ENCODE measurements around the gene COPS9.

The COPS9 gene

DNA sequence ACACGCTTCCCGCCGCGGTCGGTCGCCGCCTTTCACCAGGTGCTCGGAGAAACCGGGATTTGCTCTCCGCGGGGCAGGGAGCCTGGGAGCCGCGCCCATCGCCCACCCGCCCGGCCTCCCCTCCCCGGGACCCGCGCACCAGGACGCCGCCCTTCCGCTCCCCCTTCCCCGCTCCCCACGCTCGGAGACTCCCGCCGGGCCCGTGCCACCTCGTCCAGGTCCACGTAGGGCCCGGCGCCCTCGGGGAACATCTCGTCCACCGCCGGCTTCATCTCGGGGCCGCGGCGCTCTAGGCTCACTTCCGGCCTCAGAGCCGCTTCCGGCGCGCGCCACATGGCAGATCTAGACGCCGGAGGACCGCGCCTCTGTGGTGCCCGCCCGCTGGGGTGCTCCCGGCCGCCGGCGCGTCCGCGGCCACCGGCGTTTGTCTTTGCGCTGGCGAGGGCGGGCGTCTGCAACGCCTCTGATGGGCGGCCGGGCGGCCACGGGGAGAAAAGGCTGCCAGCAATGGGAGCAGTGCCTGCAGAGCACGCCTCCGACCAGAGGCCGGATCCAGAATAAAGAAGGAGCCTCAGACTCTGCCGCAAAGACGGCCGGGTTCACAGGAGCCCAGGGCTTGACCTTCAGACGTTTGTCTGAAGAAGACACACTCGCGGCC is at the start of gene COPS9:
TSS of gene COPS9 (minus strand) at position 293 of the 658 bp plus-strand sequence. CDS start at position 272, 21 bp downstream.
- peak; percentile 82 to 86 for DNase-seq

DNA sequence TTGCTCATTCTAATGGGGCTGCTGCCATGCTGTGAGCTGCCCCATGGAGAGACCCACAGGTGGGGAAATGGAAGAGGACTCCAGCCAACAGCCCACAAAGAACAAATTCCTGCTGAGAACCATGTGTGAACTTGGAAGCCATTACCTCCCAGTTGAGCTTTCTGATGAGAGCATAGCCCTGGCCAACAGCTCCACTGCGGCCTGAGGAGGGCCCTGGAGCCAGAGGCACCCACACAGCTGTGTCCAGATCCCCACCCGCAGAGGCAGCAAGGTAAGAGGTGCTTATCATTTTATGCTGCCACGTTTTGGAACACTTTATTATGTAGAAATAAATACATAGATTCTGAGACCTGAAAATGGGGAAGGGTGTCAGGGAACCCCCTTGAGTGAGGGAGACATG is 48.6 kb upstream of the COPS9 start:
- DNase-seq, result no peak

DNA sequence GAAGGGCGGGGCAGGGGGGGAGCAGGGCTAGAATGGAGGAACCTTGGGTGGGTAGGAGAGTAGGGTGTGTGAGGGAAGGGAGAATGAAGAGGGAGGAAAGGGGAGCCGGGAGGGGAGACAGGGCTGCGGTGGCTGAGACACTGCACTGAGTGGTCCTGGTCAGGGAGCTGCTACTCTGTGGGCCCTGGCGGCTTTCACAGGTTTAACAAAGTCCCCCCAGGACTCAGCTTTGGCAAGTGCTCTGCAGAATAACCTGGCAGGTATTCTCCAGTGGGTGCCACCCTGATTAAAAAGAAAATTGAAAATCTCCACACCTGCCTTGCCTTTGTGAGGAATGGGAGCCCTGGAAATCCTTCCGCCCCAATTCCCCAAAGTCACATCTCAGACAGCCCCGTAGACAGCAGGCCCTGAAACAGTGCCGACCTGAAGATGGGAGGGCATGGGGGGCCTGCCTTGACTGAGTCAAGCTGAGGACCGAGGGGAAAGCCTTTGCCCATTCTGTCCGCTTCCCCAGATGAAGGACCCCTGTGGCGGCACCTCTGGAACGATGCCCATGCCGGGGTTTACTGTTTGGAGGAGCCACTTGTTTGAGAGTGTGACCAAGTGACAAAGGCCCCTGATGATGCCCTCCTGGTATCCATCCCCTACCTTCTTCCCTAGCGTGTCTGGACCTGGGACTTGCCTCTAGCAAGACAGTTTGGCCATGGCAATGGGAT is 47.9 kb upstream of the COPS9 start:
- DNase-seq, result no peak

DNA sequence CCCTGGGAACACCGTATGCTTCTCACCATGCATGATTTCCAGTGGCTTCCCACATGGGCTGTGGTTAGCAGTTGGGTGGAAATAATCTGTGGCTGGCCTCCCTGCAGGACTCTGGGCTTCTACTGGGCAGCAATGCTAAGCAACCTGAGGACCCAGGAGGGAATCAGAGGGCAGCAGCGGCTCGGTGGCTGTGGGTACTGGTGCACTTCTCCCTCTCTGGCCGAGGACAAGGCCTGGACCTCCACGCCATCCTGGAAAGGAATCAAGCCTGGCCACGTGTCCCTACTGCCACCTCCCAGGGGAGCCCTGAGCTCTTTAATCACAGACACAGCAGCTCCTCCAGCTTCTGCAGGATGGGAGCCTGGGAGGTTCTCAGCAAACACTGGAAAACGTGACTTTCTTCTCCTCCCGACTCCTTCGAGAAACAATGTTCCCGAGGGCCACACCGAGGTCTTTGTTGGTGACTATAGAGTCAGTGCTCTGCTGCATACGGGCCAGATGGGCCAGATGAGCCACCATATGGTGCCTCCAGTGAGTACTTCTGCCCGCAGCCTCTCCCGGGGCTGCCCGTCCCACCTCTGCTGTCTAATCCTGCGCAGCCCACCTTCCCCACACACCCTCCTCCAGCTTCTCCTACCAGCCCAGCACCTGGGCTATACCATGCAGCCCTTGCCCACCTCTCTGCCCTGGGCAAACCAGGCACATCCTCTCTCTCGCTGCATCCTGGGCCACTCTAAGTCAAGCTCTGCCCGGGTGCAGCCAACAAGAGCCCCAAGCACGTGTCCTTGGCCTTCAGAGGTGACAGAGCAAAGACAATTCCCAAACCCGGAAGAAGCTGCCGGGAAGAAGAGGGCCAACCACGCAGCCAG is 47.1 kb upstream of the COPS9 start:
- DNase-seq, result no peak

DNA sequence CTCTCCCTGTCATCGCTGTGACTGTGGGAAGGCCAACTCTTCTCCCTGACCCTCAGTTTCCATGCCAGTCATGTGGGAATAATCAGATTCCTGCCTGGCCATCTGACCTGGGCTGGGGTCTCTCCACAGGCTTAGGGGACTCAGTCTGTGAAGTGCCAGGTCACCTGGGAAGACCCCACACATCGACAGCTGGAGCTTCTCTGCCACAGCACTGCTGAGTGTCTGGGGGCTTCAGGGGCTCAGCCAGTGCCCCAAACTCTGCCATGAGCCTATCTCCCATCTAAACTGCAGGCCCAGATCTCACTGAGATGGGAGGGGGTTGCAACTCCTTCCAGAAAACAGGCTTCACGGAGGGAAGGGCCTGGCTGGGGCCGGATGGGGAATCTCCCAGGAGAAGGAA is 46.4 kb upstream of the COPS9 start:
- DNase-seq, result no peak

DNA sequence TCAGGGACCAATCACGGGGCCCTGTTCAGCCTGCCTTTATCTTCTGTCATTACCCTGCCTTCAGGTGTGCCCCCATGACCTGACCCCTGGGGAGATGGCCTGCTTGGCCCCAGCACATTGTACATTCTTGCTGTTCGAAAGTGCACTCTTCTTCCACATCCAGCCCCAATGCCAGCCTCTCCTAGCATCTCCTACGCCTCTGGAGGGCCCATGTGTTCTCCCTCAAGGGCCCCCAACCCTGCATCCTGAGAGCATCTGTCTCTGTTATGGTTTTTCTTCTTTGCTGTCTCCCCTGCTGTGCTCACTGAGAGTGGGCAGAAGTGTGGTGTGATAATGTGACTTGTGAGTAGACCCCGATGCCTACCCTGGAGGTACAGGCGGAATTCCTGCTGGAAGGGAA is 45.9 kb upstream of the COPS9 start:
- no peak for DNase-seq

DNA sequence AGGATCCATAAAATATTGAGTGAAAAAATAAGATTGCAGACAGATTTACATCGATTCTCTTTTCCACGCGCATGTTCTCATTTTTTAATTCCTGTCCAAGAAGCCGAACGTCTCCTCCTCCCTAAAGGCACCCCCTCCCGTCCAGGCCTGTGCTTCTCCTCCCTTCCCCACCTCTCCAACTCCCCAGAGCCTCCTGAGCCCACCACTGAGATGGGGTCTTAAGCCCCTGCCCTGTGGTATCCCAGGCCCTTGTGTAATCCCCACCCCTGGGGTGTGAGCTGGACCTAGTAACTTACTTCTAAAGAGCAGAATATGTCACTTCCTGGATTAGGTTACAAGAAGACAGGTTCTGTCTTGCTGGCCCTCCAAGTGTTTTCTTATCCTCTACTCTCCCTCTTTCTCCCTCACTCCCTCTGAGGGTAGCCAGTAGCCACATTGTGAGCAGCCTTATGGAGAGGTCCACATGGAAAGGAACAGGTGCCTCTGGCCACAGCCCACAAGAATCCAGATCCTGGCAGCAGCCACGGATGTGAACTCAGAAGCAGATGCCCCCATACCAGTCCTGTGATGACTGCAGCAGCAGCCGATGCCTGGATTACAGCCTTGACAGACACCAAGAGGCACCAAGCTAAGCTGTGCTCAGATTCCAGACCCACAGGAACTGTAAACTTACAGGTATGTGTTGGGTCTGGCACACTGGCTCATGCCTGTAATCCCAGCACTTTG is 44.0 kb upstream of the COPS9 start:
- DNase-seq, result no peak

DNA sequence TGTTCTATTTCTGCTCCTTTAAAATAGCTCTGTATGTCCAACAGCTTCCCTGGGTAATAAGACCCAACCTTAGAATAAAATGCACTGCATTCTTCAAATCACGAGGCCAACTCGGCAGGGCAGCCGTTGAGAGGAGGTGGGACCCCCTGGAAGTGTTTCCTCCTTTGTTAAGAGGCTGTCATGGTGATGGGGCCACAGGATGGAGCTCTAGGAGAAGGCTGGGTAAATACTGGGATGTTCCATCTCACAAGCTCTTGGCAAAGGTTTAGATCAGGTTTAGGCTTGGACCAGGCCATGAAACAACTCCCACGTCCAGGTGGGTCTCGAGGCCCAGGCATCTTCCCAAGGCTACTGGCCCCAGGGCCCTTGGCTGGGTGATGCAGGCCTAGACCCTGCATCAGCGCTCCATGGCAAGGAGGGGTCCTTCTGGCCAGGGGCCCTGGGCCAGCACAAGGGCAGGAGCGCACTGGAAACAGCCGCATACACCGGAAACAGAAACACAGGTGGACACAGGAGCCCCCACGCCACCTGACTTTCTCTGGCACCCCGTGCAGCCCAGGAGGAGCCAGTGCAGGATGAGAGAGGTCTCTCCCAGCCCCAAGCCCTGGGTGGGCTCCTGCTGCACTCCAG is 43.2 kb upstream of the COPS9 start:
- no peak for DNase-seq

DNA sequence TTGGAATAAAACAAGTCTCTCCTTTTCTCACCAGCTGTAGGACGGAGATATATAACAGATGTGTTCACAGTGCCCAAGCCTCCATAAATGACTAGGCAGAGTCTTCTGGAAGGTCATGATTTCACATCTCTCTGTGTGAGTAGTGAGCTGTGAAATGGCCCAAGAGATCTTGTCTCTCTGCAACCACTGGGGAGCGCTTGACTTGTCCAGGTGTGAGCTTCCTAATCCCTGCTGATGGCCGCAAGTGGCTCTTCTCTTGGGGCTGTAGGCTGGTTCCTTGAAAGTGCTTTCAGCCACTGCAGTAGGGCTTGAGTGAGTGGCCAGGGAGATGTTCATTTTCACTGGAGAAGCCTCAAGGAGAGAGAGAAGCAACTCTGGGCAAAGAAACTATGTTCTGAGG is 42.5 kb upstream of the COPS9 start:
- DNase-seq, result no peak

DNA sequence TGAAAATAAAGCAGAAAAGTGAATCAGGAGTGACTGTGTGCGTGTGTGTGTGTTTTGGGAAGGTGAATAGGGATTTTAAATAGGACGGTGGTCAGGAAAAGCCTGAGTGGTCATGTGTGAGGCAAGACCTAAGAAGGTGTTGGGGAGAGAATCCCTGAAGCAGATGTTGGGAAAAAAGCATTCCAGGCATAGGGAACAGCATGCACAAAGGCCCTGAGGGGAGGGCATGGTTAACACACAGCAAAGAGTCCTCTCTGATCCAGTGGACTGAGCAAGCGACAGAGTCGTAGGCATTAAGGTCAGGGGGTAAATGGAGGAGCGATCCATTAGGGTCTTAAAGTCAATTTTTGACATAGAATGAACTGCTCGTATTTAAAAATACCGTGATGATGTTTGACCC is 38.4 kb upstream of the COPS9 start:
- DNase-seq, result no peak

DNA sequence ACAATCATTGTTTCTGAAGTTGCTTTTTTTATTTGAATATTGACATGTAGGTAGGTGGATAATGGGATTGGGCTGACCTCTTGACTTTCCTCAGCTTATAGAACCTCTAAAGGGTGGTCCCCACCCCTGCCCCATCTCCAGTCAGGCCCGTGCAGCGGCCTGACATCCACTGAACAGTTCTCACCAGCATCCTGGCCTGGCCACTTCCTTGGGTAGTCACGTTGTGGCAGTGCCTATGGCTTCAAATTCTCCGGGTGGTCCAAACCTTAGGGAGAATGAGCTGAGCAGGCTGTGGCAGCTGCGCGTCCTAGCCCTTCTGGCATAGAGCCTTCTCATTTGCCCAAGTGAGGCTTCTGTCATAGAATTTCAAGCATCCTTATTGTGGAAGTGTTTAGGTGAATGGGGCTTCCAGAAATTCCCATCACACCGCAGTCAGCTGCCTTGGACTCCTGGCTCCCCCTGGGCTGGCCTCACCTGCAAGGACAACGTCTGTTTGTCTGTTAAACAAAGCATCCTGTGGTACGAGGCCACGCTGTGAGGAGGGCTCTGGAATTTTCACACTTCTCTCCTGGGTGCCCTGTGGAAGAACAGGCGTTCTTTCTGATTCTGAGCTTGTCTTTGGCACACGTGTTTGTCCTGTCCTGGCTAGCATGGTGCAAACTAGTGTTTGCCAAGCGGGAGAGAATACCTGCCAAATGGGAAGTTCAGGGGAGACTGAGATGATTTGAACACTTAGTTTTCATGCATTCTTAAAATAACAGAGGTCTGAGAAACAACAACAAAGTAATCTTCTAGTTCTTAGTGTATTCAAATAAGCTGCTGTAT is 36.2 kb upstream of the COPS9 start:
- no peak for DNase-seq

DNA sequence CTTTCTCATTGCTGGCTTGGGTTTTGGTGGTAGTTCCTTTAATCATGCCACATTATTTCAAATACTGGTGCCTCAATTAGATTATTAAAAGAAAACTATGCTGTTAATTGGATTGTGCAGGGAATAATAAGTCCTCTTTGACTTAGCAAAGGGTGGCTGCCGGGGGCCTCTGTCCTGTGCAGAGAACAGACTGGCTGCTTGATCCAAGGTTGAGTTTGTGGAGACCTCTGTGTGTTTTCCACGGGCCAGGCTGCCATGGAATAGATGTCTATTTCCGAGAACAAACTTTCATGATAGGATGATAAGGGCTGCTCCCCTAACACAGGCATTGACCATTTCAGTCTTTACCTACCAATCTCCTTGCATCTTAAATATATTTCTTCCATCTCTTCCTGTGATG is 34.8 kb upstream of the COPS9 start:
- no peak for DNase-seq

DNA sequence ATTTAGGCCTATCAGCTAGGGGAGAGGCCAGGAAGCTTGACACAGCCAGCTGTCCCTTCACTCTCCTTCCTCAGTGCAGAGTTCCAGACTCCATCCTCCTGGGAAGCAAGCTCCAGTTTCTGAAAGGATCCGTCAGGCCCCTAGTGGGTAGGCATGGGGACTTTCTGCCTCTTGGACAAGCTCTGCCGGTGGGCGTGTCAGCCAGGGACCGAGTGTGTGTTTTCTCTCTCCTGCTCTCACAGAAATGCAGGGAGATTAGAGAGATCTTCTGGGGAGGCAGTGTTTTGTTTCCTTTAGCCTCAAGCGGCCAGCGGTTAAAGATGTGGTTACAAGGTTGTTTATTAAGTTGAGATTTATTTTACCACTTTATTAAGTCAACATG is 34.2 kb upstream of the COPS9 start:
- DNase-seq, result no peak

DNA sequence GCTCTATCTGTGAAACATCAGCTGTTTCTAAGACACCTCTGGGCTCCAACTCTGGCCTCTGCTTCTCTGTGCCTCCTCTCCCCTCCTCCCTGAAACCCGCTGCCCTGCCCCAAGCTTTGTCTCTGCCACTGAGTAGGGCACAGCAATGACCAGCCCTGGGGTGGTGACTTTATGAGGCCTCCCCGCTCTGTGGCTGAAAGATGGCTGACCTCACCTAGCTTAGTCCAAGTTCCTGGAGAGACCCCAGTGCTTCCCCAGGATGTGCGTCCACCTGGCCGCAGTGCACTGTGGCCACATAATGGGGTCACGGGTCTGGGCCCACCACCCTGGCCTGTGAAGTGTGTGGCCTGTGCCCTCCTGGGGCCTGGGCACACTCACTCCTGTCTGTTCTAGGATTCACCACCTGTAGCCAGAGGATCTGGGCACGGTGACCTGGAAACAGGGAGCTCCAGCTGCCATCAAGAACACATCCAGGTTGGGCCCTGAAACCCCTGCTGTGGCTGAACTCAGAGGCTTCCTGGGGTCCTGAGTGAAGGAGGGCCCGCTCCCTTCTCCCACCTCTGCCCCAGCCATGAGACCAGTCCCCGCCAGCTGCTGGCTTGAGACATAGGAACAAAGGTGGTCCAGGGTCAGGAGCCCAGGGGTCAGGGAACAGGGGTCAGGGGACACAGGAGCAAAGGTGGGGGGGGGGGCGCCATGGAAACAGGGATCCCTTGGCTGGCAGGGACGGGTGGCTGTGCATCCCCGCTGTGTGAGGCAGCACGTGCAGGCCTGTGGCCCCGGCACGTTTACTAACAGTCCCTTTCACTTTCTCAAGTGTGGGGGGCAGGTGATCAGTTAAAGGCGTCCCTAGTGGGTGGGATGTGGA is 33.6 kb upstream of the COPS9 start:
- no peak for DNase-seq

DNA sequence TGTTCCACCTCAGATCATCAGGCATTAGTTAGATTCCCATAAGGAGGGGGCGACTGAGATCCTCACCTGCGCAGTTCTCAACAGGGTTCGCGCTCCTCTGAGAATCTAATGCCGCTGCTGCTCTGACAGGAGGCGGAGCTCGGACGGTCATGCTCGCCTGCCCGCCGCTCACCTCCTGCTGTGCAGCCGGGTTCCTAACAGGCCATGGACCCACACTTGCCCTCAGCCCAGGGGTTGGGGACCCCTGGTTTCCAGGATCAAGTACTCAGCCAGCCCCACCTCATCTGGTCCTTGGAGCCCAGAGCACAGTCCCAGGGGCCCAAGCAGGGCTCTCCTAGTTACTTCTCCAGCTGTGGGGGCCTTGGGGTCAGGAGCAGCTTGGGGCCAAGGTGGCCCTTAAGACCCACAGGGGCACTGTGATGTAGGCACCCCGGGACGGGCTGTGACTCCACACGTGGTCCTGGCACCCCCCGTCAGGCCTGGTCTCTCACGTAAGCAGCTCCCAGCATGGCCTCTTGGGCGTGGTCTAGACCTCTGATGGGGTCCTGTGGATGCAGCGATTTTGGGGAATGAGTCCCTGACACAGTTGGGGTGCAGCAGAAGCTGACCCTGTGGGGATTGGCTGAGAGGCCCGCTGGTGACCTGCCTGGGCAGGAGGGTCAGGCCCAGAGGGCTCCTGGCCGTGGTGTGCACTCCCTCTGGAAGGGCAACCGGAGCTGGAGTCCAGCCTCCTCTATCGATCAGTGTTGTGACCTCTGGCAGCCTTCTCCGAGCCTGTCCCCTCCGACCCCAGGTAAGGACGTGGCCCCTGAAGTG is 32.6 kb upstream of the COPS9 start:
- DNase-seq, result no peak

DNA sequence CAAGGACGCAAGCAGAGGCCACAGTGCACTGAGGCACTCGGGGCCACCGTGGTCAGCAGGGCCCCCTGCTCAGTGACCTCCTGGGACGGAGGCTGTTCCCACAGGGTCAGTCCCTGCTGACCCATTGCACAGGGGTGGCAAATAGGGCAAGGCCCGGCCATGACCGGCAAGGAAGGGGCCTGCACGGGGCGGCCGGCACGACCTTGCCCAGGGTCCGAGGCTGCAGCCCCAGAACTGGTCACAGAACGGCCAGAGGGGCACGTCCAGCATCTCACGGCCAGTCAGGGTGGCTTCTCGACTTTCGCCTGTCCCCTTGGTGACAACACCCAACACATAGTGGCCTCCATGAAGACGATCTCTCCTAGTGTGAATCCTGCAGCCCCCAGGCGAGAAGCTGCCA is 31.9 kb upstream of the COPS9 start:
- no peak for DNase-seq

DNA sequence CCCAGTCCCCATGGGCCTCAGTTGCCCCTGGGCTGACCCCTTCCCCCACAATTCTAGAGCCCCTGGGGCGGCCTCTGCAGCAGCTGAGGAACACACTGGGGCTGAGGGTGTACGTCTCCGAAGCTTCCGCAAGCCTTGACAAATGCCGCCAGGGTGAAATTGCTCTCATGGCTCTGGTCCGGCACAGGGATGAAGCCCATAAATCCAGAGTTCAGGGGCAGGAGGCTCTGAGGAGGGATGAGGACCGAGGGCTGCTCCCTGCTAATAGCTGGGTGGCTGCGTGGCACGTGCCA is 31.4 kb upstream of the COPS9 start:
- DNase-seq, result no peak

DNA sequence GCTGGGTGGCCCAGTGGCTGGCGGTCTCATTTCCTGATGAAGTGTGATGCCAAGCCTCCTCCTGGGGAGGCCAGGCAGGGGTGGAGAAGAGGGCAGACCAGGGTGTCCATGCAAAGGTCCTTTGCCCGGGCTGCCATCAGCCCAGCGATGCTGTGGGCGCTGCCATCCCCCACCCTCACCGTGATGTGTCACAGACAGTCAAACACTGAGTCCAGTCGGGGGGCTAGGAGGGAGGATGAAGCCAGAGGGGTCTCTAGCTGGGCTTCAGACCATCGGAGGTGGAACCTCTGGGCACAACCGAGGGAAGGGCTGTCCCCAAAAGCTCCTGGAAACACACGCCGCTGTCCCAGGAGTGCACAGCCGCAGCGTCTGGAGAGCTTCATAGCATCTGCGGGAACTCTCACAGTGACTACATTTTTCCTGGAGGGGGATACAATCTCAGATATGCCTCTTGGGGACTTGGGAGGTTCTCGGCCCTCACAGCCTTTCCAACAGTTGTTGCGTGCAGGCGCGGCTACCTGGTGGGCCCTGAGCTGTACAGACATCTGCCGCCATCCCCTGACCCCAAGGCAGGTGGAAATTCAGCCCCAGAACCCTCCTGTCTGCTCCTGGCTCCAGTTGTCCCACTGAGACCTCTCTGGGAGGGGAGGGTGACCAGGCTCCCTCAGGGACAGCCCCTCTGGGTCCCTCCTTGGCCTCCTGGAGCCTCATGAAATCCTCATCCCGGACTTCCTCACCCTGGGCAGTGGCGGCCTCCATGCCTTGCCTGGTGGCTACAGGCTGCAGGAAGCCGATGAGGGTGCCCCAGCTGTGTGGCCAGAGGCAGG is 30.9 kb upstream of the COPS9 start:
- DNase-seq, result no peak

DNA sequence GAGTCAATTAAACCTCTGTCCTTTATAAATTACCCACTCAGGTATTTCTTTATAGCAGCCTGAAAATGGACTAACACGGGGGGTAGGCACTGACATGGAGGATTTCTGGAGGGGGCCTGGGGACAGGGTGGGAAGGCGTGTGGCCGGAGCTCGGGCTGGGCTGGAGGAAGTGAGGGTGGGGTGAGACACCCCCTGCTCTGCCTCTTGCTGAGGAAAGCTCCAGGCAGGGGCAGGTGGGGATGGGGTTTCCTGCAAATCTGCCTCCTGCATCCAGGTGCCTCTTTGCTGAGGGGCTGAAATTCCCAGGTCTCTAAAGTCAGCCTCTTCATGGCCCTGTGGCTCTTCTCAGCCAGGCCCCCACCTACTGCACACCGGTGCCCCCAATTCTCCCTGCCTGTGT is 30.1 kb upstream of the COPS9 start:
- no peak for DNase-seq

Data from activated CD4-positive, alpha-beta T cell treated with anti-CD3 and anti-CD28 coated beads for 4 hours (primary cell).